ENCODE results near the gene TOPAZ1. TPM values are rescaled to one million over a fixed set of nuclear protein-coding genes. Genes with fewer than 3 reads are reported as not detected.
"Not testable (repeated sequence)": the region's sequence is repeated elsewhere in the genome, so short reads cannot be mapped to it uniquely, and the experiment has no call there.

The TOPAZ1 gene
- total and polyA plus RNA-seq, 2 of the 8 experiments (the other 6 are each of a cell fraction or from before 2014, with no cell fraction given) = not detected

- H3K4me1 ChIP-seq (replicated peaks in 1 of 4; ENCODE audit: control insufficient read depth in 3 of 4, insufficient read depth in 4 of 4, low read length in 3 of 4); H3K9me3 ChIP-seq (ENCODE audit: insufficient read depth in 2 of 2, low read depth in 1 of 2, low read length in 1 of 2); H2BK12ac ChIP-seq (ENCODE audit: low read depth, low read length); H3K14ac ChIP-seq (ENCODE audit: insufficient read length); H2BK120ac ChIP-seq (replicated peaks; ENCODE audit: low read depth, low read length); H3K27ac ChIP-seq (ENCODE audit: low read depth, low read length); H3K4me3 ChIP-seq (ENCODE audit: extremely low read depth in 1 of 4, insufficient read depth in 2 of 4, low read depth in 3 of 4, low read length in 4 of 4); H2BK15ac ChIP-seq (ENCODE audit: low read length); H2AFZ ChIP-seq (ENCODE audit: low read length); H2AK5ac ChIP-seq (ENCODE audit: low read depth, low read length); H3K4me2 ChIP-seq (ENCODE audit: insufficient read depth in 1 of 2, low read depth in 2 of 2, low read length in 2 of 2); H3K36me3 ChIP-seq (ENCODE audit: control insufficient read depth in 2 of 4, insufficient read depth in 4 of 4, low read length in 3 of 4); H3K4ac ChIP-seq (replicated peaks; ENCODE audit: insufficient read length, low read depth, low read length); H3K79me2 ChIP-seq (ENCODE audit: control insufficient read depth in 1 of 2, insufficient read depth in 2 of 2, low read length in 2 of 2); H3K56ac ChIP-seq (replicated peaks; ENCODE audit: insufficient read length, low read depth, low read length); H3K23ac ChIP-seq (ENCODE audit: insufficient read length); H3K23me2 ChIP-seq (ENCODE audit: low read depth, low read length); H4K8ac ChIP-seq (ENCODE audit: extremely low read depth, insufficient read depth, low read length); H2BK5ac ChIP-seq (ENCODE audit: low read depth, low read length); H3K27me3 ChIP-seq (replicated peaks in 1 of 4; ENCODE audit: control insufficient read depth in 3 of 4, extremely low read depth in 1 of 4, insufficient read depth in 3 of 4, low read length in 3 of 4); H4K5ac ChIP-seq (ENCODE audit: insufficient read length, low read depth, low read length); H4K91ac ChIP-seq (replicated peaks; ENCODE audit: insufficient read length, low read length); DNase-seq (ENCODE audit: low read depth in 1 of 2, low spot score in 2 of 2); FAIRE-seq; H3K79me1 ChIP-seq (ENCODE audit: low read depth, low read length); H3K18ac ChIP-seq (ENCODE audit: extremely low read depth, low read length); H2BK20ac ChIP-seq (ENCODE audit: low read length); CTCF ChIA-PET (ENCODE audit: partially characterized antibody); H4K20me1 ChIP-seq (replicated peaks in 1 of 2; ENCODE audit: control insufficient read depth in 1 of 2, insufficient read depth in 2 of 2, low read length in 2 of 2); H3K9ac ChIP-seq (replicated peaks in 1 of 4; ENCODE audit: extremely low read depth in 1 of 4, low read depth in 3 of 4, low read length in 3 of 4): not testable (repeated sequence)
- WGBS, 2 experiments (ENCODE audit: extremely low coverage in 1 of 2, insufficient coverage in 1 of 2, insufficient read length in 1 of 2, insufficient replicate concordance in 2 of 2, low coverage in 1 of 2, low lambda C conversion rate in 2 of 2, missing lambda C conversion rate in 1 of 2) = 98% methylated on average over 6 of the region's 6 CpGs; no CpG with 5 or more reads in 1 of the 2 experiments
- POLR2A ChIA-PET (ENCODE audit: partially characterized antibody) = interaction anchor here (1.3 to 1.6 kb wide), 2 partner anchors 9 to 13 kb away, joined by 3 to 6 read pairs; no protein-coding TSS in a partner anchor
These were observed 104.9 kb downstream of the TOPAZ1 start for GRCh38 chr3:44346590-44346989.

All from H1 (cell line).